ENCODE measurements around the gene NFATC1. TPM values are rescaled to one million over a fixed set of nuclear protein-coding genes. Genes with fewer than 3 reads are reported as not detected.

Gene NFATC1
- total and polyA plus RNA-seq, 5 donors from 2014 or later = 13.1 to 64.7 (median 19.8) TPM

DNA sequence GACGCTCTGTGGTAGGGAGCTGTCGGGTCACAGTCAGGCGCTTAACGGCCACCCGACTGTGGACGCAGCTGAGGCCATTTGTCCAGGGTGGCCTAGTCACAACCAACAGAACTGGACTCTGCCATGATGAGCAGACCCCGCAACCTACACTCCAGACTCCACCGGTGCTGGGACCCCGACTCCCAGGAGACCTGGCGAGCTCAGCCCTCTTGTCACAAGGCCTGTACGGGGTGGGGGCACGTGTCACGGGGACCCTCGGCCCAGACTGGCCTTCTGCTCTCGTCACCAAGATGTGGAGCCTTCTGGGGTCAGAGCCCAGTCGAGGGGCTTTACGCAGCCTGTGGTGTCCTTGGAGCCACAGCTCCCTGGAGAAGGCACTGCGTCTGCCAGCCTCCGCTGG, 22.5 kb downstream of the NFATC1 start:
- Mint-ChIP-seq H3K9me3 (no peaks in the 10 kb centered on the region), H3K27me3 (no peaks in the 10 kb centered on the region), H3K4me1 (peaks cover 0 to 43% (median 4%) of the 10 kb centered on the region in 4 donors), H3K27ac (no peak overlapping the region), H3K36me3 (peaks cover 30% of the 10 kb centered on the region), H3K4me3 (no peak overlapping the region)
- H3K36me3 ChIP-seq (ENCODE audit: control insufficient read depth, insufficient read depth, low read length) = peaks cover 31% of the 10 kb centered on the region
- H3K27me3 ChIP-seq (ENCODE audit: control insufficient read depth, insufficient read depth, low read length) = no peaks in the 10 kb centered on the region
- no peaks in the 10 kb centered on the region for H3K9me3 ChIP-seq (ENCODE audit: control insufficient read depth in 2 of 2, low read length in 2 of 2)
- H3K4me3 ChIP-seq (ENCODE audit: low read depth, low read length) = no peak overlapping the region
- peaks cover 3% of the 10 kb centered on the region for H3K4me1 ChIP-seq (ENCODE audit: control insufficient read depth, insufficient read depth, low read length, poor library complexity, severe bottlenecking)
- DNase-seq = no peak
- no peak for ATAC-seq (ENCODE audit: low read depth in 2 of 2)
- no peak overlapping the region for H3K27ac ChIP-seq (ENCODE audit: insufficient read depth, low read length, poor library complexity, severe bottlenecking)

- peak overlapping the region in 1 of 3 donors; percentile 46 for H3K27ac Mint-ChIP-seq
- H3K27me3 Mint-ChIP-seq = no peaks in the 10 kb centered on the region
- H3K27ac ChIP-seq (ENCODE audit: insufficient read depth, low read length, poor library complexity, severe bottlenecking) = no peak overlapping the region
- DNase-seq (no peak), ATAC-seq (ENCODE audit: low read depth in 2 of 2) (no peak)
- H3K36me3 Mint-ChIP-seq = peaks cover 26% of the 10 kb centered on the region
- no peaks in the 10 kb centered on the region for H3K27me3 ChIP-seq (ENCODE audit: control insufficient read depth, insufficient read depth, low read length)
- H3K4me1 Mint-ChIP-seq = peaks cover 0 to 43% (median 4%) of the 10 kb centered on the region in 4 donors
- H3K9me3 ChIP-seq (ENCODE audit: control insufficient read depth in 2 of 2, low read length in 2 of 2) = no peaks in the 10 kb centered on the region
- no peak overlapping the region for H3K4me3 ChIP-seq (ENCODE audit: low read depth, low read length)
- no peaks in the 10 kb centered on the region for H3K9me3 Mint-ChIP-seq
- H3K4me1 ChIP-seq (ENCODE audit: control insufficient read depth, insufficient read depth, low read length, poor library complexity, severe bottlenecking) = peaks cover 3% of the 10 kb centered on the region
- H3K4me3 Mint-ChIP-seq = peak overlapping the region in 1 of 4 donors; percentile 17
- H3K36me3 ChIP-seq (ENCODE audit: control insufficient read depth, insufficient read depth, low read length) = peaks cover 27% of the 10 kb centered on the region
Observed at GRCh38 chr18:79418642-79419041, 22.9 kb downstream of the NFATC1 start.

DNA sequence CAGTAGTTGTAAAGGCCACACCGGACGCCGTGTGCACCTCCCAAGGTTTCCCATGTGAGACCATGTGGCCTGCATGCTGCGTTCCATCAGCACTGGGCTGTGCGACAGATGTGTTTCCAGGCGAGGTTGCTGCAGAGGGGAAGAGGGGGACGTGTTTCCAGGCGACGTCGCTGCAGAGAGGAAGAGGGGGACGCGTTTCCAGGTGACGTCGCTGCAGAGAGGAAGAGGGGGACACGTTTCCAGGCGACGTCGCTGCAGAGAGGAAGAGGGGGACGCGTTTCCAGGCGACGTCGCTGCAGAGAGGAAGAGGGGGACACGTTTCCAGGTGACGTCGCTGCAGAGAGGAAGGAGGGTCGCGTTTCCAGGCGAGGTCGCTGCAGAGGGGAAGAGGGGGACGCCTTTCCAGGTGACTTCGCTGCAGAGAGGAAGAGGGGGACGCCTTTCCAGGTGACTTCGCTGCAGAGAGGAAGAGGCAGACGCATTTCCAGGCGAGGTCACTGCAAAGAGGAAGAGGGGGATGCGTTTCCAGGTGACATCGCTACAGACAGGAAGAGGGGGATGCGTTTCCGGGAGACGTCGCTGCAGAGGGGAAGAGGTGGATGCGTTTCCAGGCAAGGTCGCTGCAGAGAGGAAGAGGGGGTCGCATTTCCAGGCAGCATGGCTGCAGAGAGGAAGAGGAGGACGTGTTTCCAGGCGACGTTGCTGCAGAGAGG, 24.5 kb downstream of the NFATC1 start:
- Histone ChIP-seq H3K9me3 (ENCODE audit: control insufficient read depth in 2 of 2, low read length in 2 of 2) (no peaks in the 10 kb centered on the region), H3K36me3 (ENCODE audit: control insufficient read depth, insufficient read depth, low read length) (peaks cover 15% of the 10 kb centered on the region), H3K27ac (ENCODE audit: insufficient read depth, low read length, poor library complexity, severe bottlenecking) (no peak overlapping the region), H3K27me3 (ENCODE audit: control insufficient read depth, insufficient read depth, low read length) (no peaks in the 10 kb centered on the region), H3K4me1 (ENCODE audit: control insufficient read depth, insufficient read depth, low read length, poor library complexity, severe bottlenecking) (peaks cover 3% of the 10 kb centered on the region), H3K4me3 (ENCODE audit: low read depth, low read length) (no peak overlapping the region)
- peaks cover 25% of the 10 kb centered on the region for H3K36me3 Mint-ChIP-seq
- DNase-seq (no peak), ATAC-seq (ENCODE audit: low read depth in 2 of 2) (no peak)
- peaks cover 0 to 42% (median 8%) of the 10 kb centered on the region in 4 donors for H3K4me1 Mint-ChIP-seq
- no peaks in the 10 kb centered on the region for H3K9me3 Mint-ChIP-seq
- peak overlapping the region in 1 of 3 donors; percentile 67 for H3K27ac Mint-ChIP-seq
- peak overlapping the region in 1 of 4 donors; percentile 50 for H3K4me3 Mint-ChIP-seq
- no peaks in the 10 kb centered on the region for H3K27me3 Mint-ChIP-seq

GRCh38 chr18:79421275-79421857, 25.6 kb downstream of the NFATC1 start:
- H3K4me3 ChIP-seq (ENCODE audit: low read depth, low read length) = no peak overlapping the region
- Mint-ChIP-seq H3K27me3 (no peaks in the 10 kb centered on the region), H3K4me3 (no peak overlapping the region), H3K9me3 (no peaks in the 10 kb centered on the region), H3K36me3 (peaks cover 29% of the 10 kb centered on the region), H3K4me1 (peaks cover 0 to 39% (median 8%) of the 10 kb centered on the region in 4 donors), H3K27ac (no peak overlapping the region)
- no peak overlapping the region for H3K27ac ChIP-seq (ENCODE audit: insufficient read depth, low read length, poor library complexity, severe bottlenecking)
- H3K4me1 ChIP-seq (ENCODE audit: control insufficient read depth, insufficient read depth, low read length, poor library complexity, severe bottlenecking) = no peaks in the 10 kb centered on the region
- peaks cover 19% of the 10 kb centered on the region for H3K36me3 ChIP-seq (ENCODE audit: control insufficient read depth, insufficient read depth, low read length)
- no peaks in the 10 kb centered on the region for H3K27me3 ChIP-seq (ENCODE audit: control insufficient read depth, insufficient read depth, low read length)
- DNase-seq = no peak
- H3K9me3 ChIP-seq (ENCODE audit: control insufficient read depth in 2 of 2, low read length in 2 of 2) = no peaks in the 10 kb centered on the region
- no peak for ATAC-seq (ENCODE audit: low read depth in 2 of 2)

DNA sequence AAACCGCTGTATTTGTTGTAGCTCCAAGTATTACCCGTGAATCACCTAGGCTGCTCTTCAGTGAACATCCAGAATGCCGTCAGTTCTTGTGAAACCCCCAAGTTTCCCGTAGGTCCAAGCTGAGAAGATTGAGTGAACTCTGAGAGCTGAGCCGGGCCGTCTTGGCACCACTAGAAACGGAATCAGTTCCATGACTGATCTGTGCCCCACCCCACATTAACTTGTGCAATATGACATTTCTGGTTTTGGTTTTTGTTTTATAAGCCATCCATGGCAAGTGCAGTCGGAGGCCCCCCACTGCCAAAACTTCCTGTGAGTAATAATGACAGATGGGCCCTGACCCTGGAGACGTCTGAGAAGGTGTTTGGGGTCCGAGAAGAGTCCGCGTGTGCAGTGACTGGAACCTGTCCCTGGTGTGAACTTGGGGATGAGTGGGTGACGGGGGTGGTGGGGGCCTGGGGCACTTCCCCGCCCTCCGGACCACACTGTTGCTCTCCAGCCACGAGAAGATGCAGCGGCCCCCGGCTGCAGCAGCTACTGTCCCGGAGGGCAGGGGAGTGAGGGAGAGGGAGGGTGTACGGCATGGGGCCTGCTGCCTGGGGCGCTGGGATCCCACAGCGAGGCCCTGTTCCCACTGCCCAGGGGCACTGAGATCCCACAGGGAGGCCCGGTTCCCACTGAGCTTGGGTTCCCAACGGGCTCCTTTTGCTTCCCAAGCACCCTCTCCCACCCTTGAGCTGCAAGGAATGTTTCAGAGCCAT, 26.5 kb downstream of the NFATC1 start:
- H3K4me3 Mint-ChIP-seq = no peak overlapping the region
- peak overlapping the region in 2 of 3 donors; percentile 31 to 43 for H3K27ac Mint-ChIP-seq
- Histone ChIP-seq H3K4me1 (ENCODE audit: control insufficient read depth, insufficient read depth, low read length, poor library complexity, severe bottlenecking) (no peaks in the 10 kb centered on the region), H3K27ac (ENCODE audit: insufficient read depth, low read length, poor library complexity, severe bottlenecking) (no peak overlapping the region), H3K4me3 (ENCODE audit: low read depth, low read length) (no peak overlapping the region), H3K36me3 (ENCODE audit: control insufficient read depth, insufficient read depth, low read length) (peaks cover 19% of the 10 kb centered on the region), H3K27me3 (ENCODE audit: control insufficient read depth, insufficient read depth, low read length) (no peaks in the 10 kb centered on the region), H3K9me3 (ENCODE audit: control insufficient read depth in 2 of 2, low read length in 2 of 2) (no peaks in the 10 kb centered on the region)
- H3K4me1 Mint-ChIP-seq = peaks cover 0 to 38% (median 8%) of the 10 kb centered on the region in 4 donors
- no peaks in the 10 kb centered on the region for H3K9me3 Mint-ChIP-seq
- no peak for DNase-seq
- no peaks in the 10 kb centered on the region for H3K27me3 Mint-ChIP-seq
- peaks cover 29% of the 10 kb centered on the region for H3K36me3 Mint-ChIP-seq
- no peak for ATAC-seq (ENCODE audit: low read depth in 2 of 2)

DNA sequence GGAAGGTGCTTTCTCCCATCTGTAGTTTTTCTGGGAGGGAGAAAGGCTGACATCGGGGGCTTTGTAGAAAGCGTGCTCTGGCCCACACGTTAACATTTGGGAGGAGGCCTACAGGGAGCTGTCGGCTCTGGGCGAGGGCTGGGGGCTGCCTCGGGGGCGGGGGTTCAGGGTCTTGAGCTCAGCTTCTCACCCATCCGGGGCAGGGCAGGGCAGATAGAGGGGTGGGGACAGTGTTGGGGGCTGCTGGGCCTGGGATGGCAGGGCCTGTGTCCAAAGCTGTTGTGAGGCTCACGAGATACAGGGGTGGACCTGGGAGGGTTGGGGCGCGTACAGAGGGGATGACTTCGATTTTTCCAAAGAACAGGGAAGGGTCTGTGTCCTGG, 27.0 kb downstream of the NFATC1 start:
- Histone ChIP-seq H3K4me1 (ENCODE audit: control insufficient read depth, insufficient read depth, low read length, poor library complexity, severe bottlenecking) (no peaks in the 10 kb centered on the region), H3K9me3 (ENCODE audit: control insufficient read depth in 2 of 2, low read length in 2 of 2) (no peaks in the 10 kb centered on the region), H3K27ac (ENCODE audit: insufficient read depth, low read length, poor library complexity, severe bottlenecking) (no peak overlapping the region), H3K27me3 (ENCODE audit: control insufficient read depth, insufficient read depth, low read length) (no peaks in the 10 kb centered on the region), H3K4me3 (ENCODE audit: low read depth, low read length) (no peak overlapping the region), H3K36me3 (ENCODE audit: control insufficient read depth, insufficient read depth, low read length) (peaks cover 19% of the 10 kb centered on the region)
- Mint-ChIP-seq H3K36me3 (peaks cover 29% of the 10 kb centered on the region), H3K4me3 (no peak overlapping the region), H3K9me3 (no peaks in the 10 kb centered on the region), H3K4me1 (peaks cover 0 to 38% (median 8%) of the 10 kb centered on the region in 4 donors), H3K27ac (peak overlapping the region in 1 of 3 donors; percentile 36), H3K27me3 (no peaks in the 10 kb centered on the region)
- no peak for ATAC-seq (ENCODE audit: low read depth in 2 of 2)
- no peak for DNase-seq

DNA sequence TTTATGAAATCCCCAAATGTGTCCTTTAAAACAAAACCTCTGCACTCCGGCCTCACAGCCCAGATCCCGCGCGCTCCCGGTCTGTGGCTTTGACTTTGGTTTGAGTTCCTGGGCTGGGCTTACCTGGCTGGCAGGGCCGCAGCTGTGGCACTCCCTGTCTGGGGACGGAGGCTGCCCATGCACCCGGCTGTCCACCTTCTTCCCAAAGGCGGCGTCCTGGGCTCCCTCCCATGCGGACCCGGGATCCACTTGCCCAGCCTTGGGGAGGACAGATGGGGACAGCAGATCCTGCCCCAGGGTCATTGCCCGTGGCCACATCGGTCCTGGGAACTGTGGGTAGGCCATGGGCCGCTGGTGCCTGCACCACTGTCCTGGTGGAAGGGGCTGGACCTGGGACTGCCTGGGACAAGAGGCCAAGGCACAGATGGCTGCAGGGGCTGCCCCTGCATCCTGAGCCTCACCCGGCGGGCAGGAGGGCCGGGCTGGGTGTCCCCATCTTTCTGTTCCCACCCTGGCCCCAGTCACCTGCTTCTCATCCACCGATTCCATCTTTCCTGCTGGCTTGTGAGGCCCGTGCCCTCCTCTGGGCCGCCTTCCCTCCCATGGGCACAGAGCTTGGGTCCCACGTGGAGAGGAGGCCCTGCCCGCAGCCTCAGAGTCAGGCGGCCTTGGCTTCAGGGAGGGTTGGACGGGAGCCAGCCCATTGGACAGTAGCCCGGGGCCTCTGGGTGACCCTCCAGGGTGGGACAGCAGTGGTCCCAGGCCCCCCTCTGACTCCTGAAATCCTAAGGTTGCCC, 27.7 kb downstream of the NFATC1 start:
- H3K27ac ChIP-seq (ENCODE audit: insufficient read depth, low read length, poor library complexity, severe bottlenecking) = no peak overlapping the region
- no peak overlapping the region for H3K27ac Mint-ChIP-seq
- peaks cover 4 to 43% (median 12%) of the 10 kb centered on the region in 4 donors for H3K4me1 Mint-ChIP-seq
- no peaks in the 10 kb centered on the region for H3K9me3 ChIP-seq (ENCODE audit: control insufficient read depth in 2 of 2, low read length in 2 of 2)
- H3K4me3 ChIP-seq (ENCODE audit: low read depth, low read length) = no peak overlapping the region
- no peak for ATAC-seq (ENCODE audit: low read depth in 2 of 2)
- no peak for DNase-seq
- peaks cover 29% of the 10 kb centered on the region for H3K36me3 Mint-ChIP-seq
- peaks cover 19% of the 10 kb centered on the region for H3K36me3 ChIP-seq (ENCODE audit: control insufficient read depth, insufficient read depth, low read length)
- no peak overlapping the region for H3K4me3 Mint-ChIP-seq
- H3K4me1 ChIP-seq (ENCODE audit: control insufficient read depth, insufficient read depth, low read length, poor library complexity, severe bottlenecking) = no peaks in the 10 kb centered on the region
- no peaks in the 10 kb centered on the region for H3K9me3 Mint-ChIP-seq
- H3K27me3 Mint-ChIP-seq = no peaks in the 10 kb centered on the region
- no peaks in the 10 kb centered on the region for H3K27me3 ChIP-seq (ENCODE audit: control insufficient read depth, insufficient read depth, low read length)
